GM12872 (cell line): ENCODE results near the gene MAMDC4.

Experiments used
- TF ChIP-seq, protein P1 (sequence below): IDR thresholded peaks from 3 replicates; pipeline ENCODE4 v1.5.1; 2011; ENCODE audit warnings: low read depth, mild to moderate bottlenecking, low read length, moderate library complexity; ENCODE audit not compliant: insufficient read depth

MAMDC4 gene

DNA sequence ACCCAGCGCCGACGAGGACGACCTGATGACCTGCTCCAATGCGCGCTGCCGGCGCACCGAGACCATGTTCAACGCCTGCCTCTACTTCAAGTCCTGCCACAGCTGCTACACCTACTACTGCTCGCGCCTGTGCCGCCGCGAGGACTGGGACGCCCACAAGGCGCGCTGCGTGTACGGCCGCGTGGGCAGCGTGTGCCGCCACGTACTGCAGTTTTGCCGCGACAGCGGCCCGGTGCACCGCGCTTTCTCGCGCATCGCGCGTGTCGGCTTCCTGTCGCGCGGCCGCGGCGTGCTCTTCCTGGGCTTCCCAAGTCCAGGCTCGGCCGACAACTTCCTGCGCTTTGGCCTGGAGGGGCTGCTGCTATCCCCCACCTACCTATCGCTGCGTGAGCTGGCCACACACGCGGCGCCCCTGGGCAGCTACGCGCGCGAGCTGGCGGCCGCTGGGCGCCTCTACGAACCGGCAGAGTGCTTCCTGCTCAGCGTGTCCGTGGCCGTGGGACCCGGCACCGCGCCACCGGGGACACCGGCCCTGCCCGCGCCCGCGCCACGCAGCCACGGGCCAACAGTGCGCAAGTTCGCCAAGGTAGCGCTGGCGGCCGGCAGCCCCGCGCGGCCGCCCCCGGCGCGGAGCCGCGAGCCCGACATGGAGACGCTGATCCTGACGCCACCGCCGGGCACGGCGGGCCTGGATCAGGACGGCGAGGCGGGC is 5.6 kb upstream of the MAMDC4 start:
- TF ChIP-seq, protein P1, sequence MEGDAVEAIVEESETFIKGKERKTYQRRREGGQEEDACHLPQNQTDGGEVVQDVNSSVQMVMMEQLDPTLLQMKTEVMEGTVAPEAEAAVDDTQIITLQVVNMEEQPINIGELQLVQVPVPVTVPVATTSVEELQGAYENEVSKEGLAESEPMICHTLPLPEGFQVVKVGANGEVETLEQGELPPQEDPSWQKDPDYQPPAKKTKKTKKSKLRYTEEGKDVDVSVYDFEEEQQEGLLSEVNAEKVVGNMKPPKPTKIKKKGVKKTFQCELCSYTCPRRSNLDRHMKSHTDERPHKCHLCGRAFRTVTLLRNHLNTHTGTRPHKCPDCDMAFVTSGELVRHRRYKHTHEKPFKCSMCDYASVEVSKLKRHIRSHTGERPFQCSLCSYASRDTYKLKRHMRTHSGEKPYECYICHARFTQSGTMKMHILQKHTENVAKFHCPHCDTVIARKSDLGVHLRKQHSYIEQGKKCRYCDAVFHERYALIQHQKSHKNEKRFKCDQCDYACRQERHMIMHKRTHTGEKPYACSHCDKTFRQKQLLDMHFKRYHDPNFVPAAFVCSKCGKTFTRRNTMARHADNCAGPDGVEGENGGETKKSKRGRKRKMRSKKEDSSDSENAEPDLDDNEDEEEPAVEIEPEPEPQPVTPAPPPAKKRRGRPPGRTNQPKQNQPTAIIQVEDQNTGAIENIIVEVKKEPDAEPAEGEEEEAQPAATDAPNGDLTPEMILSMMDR = no peak

DNA sequence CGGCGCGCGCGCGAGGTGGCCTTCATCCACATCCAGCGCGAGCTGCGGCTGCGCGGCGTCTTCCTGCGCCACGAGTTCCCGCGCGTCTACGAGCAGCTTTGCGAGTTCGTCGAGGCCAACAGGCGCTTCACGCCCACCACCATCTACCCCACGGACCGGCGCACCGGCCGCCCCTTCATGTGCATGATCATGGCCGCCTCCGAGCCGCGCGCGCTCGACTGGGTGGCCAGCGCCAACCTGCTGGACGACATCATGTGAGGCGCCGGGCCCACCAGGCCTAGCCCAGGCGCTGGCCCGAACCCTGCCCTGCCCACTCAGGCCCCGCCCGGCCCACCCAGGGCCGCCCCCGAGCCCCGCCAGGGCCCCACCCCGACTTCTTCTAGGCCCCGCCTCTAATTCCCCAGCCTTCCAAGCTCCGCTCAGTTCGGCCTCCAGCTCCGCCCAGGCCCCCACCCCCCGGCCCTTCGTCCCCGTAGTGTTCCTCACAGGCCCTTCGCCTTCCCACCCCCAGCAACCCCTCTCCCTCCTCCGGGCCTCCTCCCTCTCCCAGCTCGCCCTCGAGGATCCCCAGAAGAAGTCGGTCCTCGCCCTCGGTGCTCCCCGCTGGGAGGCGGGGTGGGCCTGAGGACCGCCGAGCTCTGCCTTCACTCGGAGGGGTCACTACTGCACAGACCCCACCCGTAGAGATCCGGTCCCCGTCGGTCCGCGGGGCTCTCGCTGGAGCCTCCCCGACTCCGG is 4.9 kb upstream of the MAMDC4 start:
- TF ChIP-seq, protein P1 = no peak

DNA sequence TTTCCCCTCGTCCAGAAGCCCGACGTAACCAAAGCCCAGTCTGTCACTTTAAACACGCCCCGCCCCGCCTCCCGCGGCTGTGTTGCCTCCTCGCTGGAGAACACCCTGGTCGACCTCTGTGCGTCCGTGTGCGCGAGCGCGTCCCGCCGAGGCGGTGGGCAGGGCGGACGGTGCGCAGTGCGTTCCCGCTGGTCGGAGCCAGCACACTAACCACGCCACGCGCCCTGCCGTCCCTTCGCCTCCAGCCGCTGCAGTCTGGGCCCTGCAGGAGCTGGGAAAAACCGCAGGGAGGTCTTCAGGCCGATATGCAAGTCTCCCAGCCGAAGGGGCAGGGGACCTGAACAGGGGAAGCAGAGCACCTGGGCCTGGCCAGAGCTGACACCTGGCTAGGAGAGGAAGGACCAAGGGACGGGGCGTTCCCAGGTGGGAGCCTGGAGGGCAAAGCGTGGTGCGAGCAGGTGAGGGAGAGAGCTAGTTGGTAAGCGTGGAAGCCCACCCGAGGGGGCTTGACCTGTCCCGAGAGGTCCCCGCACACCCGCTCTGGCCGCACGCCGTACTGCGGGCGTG is 4.2 kb upstream of the MAMDC4 start:
- TF ChIP-seq, protein P1 = no peak

DNA sequence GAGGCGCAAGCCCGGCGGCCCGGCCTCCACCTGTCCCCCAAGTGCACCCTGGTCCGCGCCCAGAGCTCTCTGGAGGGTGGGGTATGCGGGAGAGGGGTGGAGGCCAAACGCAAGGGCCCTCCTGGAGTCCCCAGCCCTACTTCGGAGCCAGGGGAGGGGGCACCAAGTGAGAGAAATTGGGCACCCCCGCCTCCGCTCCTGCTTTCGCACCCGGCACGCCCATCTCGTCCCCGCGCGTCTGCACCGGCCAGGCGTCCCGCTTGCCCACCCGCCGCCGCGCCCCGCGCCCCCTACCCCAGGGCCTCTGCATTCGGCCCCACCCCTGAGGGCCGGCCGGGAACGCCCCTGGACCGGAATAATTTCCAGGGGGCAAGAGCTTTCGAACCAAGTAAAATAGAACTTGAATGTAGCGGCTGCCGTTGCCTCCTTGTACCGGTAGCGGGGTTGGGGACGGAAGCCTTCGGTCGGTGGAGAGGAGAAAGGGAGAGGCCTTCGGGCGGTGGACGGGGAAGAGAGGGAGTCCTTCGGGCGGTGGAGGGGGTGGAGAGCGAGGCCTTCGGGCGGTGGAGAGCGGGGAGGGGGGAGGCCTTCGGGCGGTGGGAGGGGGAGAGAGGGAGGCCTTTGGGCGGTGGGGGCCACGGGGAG is 3.6 kb upstream of the MAMDC4 start:
- TF ChIP-seq, protein P1 = no peak

DNA sequence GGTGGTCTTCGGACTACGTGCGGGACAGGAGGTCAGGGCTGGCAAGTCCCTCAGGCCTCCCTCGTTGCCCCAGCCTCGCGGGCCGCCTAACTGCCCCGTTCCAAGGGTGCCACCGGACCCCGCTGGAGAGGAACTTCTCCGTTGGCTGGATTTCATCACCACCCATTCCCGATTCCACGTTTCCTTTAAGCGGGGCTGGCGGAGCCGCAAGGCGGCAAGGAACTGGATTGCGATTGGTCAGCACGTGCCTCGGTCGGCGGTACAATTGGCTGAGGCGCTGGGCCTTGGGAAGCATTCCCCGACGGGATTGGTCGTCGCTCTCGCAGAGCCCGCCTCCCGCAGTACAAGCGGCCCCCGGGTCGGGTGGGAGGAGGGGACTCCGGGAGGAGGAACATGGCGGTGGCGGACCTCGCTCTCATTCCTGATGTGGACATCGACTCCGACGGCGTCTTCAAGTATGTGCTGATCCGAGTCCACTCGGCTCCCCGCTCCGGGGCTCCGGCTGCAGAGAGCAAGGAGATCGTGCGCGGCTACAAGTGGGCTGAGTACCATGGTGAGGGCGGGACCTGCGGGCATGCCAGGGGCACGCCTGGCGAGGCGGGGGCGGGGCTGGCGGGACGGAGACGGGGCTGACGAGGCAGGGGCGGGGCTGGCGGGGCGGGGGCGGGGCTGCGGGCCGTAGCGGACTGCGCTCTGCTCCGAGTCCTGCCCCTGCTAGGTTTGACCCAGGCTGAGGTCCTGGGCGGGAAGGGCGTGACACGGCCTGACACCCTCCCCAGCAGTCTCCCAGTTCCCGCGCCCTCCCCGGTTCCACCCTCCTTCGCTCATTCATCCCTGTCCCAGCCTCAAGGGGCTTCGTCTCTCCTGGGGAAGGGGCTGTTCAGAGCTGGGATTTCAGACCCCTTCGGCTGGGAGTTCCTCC is 2.8 kb upstream of the MAMDC4 start, which contains the start of gene PHPT1:
PHPT1 (plus strand) TSS at position 372 of the 922 bp plus-strand sequence; CDS start at position 394, 22 bp downstream.
- TF ChIP-seq, protein P1 = no peak

DNA sequence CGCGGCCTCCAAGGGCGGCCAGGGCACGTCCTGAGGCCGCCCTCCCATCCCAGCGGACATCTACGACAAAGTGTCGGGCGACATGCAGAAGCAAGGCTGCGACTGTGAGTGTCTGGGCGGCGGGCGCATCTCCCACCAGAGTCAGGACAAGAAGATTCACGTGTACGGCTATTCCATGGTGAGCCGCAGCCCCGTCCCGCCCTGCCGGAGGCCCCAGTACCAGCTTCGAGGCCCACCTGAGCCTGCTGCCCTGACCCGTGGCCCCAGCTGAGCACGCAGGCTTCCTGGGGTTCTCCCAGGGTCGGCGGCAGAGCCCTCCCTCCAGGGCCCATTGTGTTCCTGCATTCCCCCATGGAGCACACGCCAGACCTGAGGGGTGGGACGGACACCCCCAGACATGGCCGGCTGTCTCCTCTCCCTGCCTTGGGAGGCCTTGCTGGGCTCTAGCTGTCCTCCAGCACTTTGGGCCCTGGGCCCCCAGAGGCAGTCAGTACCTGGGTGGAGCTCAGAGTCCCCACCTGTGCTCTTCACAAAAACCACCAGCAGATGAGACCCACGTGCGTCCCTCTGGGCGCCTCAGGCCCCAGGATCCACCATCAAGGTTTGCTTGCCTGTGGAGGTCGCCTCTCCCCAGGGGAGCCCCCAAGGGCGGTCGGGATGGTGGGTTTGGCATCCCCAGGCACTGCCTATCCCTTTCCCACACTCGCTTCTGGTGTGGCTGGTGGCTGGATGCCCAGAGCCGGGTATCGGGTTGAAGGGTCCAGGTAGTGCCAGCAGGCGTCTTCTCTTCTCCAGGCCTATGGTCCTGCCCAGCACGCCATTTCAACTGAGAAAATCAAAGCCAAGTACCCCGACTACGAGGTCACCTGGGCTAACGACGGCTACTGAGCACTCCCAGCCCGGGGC is 1.9 kb upstream of the MAMDC4 start:
- TF ChIP-seq, protein P1 = no peak
